IPS DF 6.9 (cell line): ENCODE results near the gene MRPL36.

ENCODE experiments used
- DNase-seq: peaks from one replicate; pipeline ENCODE4 v3.0.0-alpha.2; 2013; ENCODE audit warnings: low read depth, low spot score
- H3K27ac ChIP-seq: one replicate; pipeline ENCODE4 v1.5.1; 2013; ENCODE audit warnings: low read length, control low read depth
- H3K27me3 ChIP-seq: 2 replicates; pipeline ENCODE4 v1.6.1; 2013; ENCODE audit warnings: mild to moderate bottlenecking, low read length; ENCODE audit not compliant: control insufficient read depth, insufficient read depth
- H3K36me3 ChIP-seq: 2 replicates; pipeline ENCODE4 v1.6.1; 2013; ENCODE audit warnings: low read length; ENCODE audit not compliant: control insufficient read depth, insufficient read depth
- H3K4me1 ChIP-seq: 2 replicates; pipeline ENCODE4 v1.6.1; 2013; ENCODE audit warnings: low read length; ENCODE audit not compliant: control insufficient read depth, insufficient read depth
- H3K4me3 ChIP-seq: 2 replicates; pipeline ENCODE4 v1.5.1; 2013; ENCODE audit warnings: mild to moderate bottlenecking, low read length
- H3K9me3 ChIP-seq: 2 replicates; pipeline ENCODE4 v1.6.1; 2013; ENCODE audit warnings: low read length, inconsistent platforms; ENCODE audit not compliant: control insufficient read depth, insufficient read depth
- WGBS: extraction: QIAGEN DNeasy Blood & Tissue Kit; methylation state at CpG from one replicate; pipeline ENCODE4 v1.1.7; 2013; ENCODE audit warnings: mixed read lengths, missing lambda C conversion rate; ENCODE audit not compliant: insufficient read length, insufficient coverage; 5-methylcytosine and 5-hydroxymethylcytosine counted together

MRPL36 gene

DNA sequence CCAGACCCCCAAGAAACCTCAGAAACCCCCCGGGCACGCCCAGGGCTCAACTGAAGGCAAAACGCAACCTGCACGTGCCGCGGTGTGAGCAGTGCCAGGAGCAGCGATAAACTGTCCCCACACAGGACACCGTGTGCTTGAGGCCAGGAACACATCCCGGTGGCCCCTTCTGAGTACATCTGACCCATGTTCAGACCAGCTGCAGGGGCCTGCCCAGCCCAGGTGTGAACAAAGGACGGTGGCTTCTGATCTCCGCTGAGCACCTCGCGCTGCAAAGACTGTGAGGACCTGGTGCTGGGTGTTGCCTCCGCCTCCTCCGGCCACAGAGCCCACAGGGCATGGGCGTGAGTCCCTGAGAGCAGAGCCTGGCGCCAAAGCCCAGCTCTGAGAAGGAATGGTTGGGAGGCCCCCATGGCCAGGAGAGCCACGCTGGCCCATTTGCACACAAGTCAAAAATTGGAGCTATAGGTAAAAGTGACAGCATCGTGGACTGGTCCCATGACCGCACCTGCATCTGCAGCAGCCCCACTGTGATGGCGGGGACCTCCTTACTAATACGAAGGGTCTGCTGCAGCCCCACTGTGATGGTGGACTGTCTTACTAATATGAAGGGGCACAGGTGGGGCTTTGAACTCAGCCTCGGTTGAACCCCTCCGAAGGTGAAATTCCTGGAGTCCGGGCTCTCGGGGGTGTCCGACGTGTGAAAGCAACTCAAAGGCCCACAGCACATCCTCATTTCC lies 33.0 kb upstream of the MRPL36 start:
- H3K27me3 ChIP-seq: no peaks in the 10 kb centered on the region
- no peaks in the 10 kb centered on the region; the same call in 1 of the 2 replicates for H3K36me3 ChIP-seq
- H3K27ac ChIP-seq: no peak overlapping the region
- H3K9me3 ChIP-seq: no peaks in the 10 kb centered on the region
- no CpG with 5 or more reads among the region's 28 CpGs for WGBS
- H3K4me1 ChIP-seq: peaks cover 1% of the 10 kb centered on the region; the same call in 1 of the 2 replicates
- H3K4me3 ChIP-seq: no peak overlapping the region
- no peak for DNase-seq

GRCh38 chr5:1831677-1832313 lies 32.2 kb upstream of the MRPL36 start:
- H3K4me1 ChIP-seq: peaks cover 1% of the 10 kb centered on the region; the same call in 1 of the 2 replicates
- H3K4me3 ChIP-seq: no peak overlapping the region
- H3K9me3 ChIP-seq: no peaks in the 10 kb centered on the region
- DNase-seq: no peak
- H3K27me3 ChIP-seq: no peaks in the 10 kb centered on the region
- H3K27ac ChIP-seq: no peak overlapping the region
- no peaks in the 10 kb centered on the region for H3K36me3 ChIP-seq
- no CpG with 5 or more reads among the region's 14 CpGs for WGBS

- Histone ChIP-seq H3K27me3 (no peaks in the 10 kb centered on the region), H3K9me3 (no peaks in the 10 kb centered on the region), H3K4me1 (0 out of 2 replicates have a peak, but pooled peaks cover 1% of the 10 kb centered on the region), H3K4me3 (no peak overlapping the region), H3K27ac (no peak overlapping the region), H3K36me3 (no peaks in the 10 kb centered on the region)
- DNase-seq: no peak
- WGBS: no CpG with 5 or more reads among the region's 11 CpGs
Observed at GRCh38 chr5:1831257-1831656, 31.6 kb upstream of the MRPL36 start.

DNA sequence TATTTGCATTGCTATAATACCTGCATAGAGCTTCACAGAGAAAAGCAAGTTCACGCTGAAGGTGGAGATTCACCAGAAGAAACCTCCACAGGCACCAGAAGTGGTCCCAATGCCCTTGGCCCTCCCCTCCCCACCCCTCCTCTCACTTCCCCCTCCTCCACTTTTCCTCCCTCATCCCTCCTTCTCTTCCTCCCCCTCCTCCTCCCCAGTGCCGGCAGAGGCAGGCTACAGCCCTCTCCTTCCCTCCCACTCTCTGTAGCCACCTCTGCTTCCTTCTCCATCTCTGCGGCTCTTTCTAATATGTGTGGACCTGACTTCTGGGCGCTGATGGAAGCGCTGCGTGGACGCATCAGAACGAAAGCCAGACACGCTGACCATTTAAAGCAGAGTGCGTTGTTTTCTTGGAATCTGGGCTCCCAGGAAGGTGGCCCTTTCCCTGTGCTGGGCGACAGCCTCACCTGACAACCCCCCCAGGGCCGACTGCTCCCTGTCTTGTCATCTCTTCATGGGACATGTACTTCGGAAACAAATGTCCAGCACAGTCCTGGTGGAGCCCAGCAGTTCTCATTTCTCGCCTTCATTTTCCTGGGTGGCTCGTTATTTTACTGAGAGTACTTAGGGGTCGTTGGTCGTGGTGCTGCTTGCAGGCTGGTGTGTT lies 31.1 kb upstream of the MRPL36 start:
- Histone ChIP-seq H3K4me1 (0 out of 2 replicates have a peak, but pooled peaks cover 1% of the 10 kb centered on the region), H3K9me3 (no peaks in the 10 kb centered on the region), H3K27me3 (no peaks in the 10 kb centered on the region), H3K4me3 (no peak overlapping the region), H3K36me3 (no peaks in the 10 kb centered on the region), H3K27ac (no peak overlapping the region)
- no peak for DNase-seq
- no CpG with 5 or more reads among the region's 17 CpGs for WGBS

GRCh38 chr5:1827886-1828397 lies 28.3 kb upstream of the MRPL36 start:
- H3K9me3 ChIP-seq: no peaks in the 10 kb centered on the region
- 0 out of 2 replicates have a peak, but pooled peaks cover 1% of the 10 kb centered on the region for H3K4me1 ChIP-seq
- peaks cover 2% of the 10 kb centered on the region; the same call in 1 of the 2 replicates for H3K36me3 ChIP-seq
- DNase-seq: no peak
- H3K27me3 ChIP-seq: no peaks in the 10 kb centered on the region
- no peak overlapping the region; the same call in 1 of the 2 replicates for H3K4me3 ChIP-seq
- H3K27ac ChIP-seq: no peak overlapping the region
- no CpG with 5 or more reads among the region's 39 CpGs for WGBS

DNA sequence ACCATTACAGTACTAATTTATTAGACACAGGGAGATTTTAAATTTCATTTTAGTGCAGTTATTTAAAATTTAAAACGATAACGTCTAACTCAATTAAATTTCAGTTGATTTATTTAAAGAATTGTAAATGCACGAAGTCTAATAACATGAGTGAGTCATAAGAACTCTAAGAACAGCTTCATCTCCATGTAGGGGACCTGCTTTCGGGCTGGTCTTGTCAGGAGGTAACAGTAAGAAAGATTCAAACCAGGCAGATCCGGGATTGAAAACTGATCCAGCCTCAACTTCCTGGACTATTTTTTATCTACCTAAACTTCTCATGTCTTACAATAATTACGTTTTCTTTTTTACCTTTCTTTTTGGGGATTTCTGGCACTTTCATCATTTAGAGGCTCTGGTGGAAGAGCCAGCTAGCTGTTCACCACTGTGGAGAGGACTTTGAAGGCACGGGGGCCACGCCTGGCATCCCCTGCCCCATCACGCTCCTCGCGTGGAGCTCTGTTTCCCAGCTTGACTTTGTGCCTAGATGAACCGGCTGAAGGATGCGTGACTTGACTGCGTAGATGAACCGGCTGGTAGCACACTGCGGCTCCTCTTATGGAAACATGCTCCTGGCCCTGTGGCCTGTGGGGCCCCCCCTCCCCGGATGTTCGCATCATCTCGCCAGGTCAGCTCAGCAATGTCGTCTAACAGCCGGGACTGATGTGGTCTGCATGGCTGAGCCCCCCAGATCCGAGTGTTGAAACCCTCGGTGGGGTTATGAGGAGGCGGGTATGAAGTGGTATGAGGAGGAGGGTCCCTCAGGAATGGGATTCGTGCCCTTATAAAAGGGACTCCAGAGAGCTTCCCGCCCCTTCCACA lies 27.6 kb upstream of the MRPL36 start:
- peaks cover 2% of the 10 kb centered on the region; the same call in 1 of the 2 replicates for H3K36me3 ChIP-seq
- WGBS: 100% methylated on average over 1 of the region's 26 CpGs

GRCh38 chr5:1826235-1826980 lies 26.8 kb upstream of the MRPL36 start:
- Histone ChIP-seq H3K36me3 (peaks cover 3% of the 10 kb centered on the region; the same call in 1 of the 2 replicates), H3K4me1 (0 out of 2 replicates have a peak, but pooled peaks cover 1% of the 10 kb centered on the region), H3K27me3 (no peaks in the 10 kb centered on the region), H3K27ac (no peak overlapping the region), H3K9me3 (no peaks in the 10 kb centered on the region), H3K4me3 (no peak overlapping the region)
- no CpG with 5 or more reads among the region's 26 CpGs for WGBS
- DNase-seq: no peak

More for the DNA sequence above, 27.6 kb upstream of the MRPL36 start:
- no peak for DNase-seq
- H3K4me3 ChIP-seq: no peak overlapping the region; the same call in 1 of the 2 replicates
- H3K4me1 ChIP-seq: 0 out of 2 replicates have a peak, but pooled peaks cover 1% of the 10 kb centered on the region
- H3K27ac ChIP-seq: no peak overlapping the region
- no peaks in the 10 kb centered on the region for H3K27me3 ChIP-seq
- H3K9me3 ChIP-seq: no peaks in the 10 kb centered on the region

- no peak for DNase-seq
- no CpG with 5 or more reads among the region's 27 CpGs for WGBS
- Histone ChIP-seq H3K27ac (no peak overlapping the region), H3K36me3 (peaks cover 11% of the 10 kb centered on the region; the same call in 1 of the 2 replicates), H3K4me3 (no peak overlapping the region), H3K4me1 (0 out of 2 replicates have a peak, but pooled peaks cover 1% of the 10 kb centered on the region), H3K9me3 (no peaks in the 10 kb centered on the region), H3K27me3 (no peaks in the 10 kb centered on the region)
Observed at GRCh38 chr5:1824903-1825841, 25.5 kb upstream of the MRPL36 start.
